ENCODE measurements around the gene GLRA3. TPM values are rescaled to one million over a fixed set of nuclear protein-coding genes. Genes with fewer than 3 reads are reported as not detected.

The GLRA3 gene
- total and polyA plus RNA-seq, 10 of the 15 experiments (the other 5 are each of a cell fraction or from before 2014, with no cell fraction given), result not detected

DNA sequence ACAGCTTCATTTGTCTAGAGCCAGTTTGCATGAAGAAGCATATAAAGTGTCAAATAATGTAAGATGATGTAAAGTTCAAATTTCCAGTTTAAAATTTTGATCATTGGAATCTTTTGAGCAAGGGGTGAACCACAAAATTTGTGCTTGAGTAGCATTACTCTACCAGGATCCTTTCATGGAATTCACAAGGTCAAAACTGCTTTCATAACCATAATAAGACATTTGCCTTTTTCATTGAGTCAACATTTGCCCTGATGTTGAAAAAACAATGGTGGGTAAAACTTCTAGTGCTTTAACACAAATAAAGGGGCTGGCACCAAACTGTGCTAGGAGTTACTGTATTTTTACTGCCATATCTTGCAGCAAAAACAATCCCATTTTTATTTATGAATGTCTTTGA, 142.2 kb downstream of the GLRA3 start:
- no peaks in the 10 kb centered on the region for H3K9me3 ChIP-seq (replicated peaks; ENCODE audit: control insufficient read depth, insufficient read depth, low read length)
- BruUV-seq (replicated peaks), result no TSS peak
- FAIRE-seq (no peak), ATAC-seq (no peak), DNase-seq (ENCODE audit: low read depth, low spot score) (no peak)
- in situ Hi-C loops (cut with MboI), result no loop called here
- H3K4me1 ChIP-seq (ENCODE audit: control insufficient read depth, insufficient read depth, low read length), result no peaks in the 10 kb centered on the region
- RAD21 ChIA-PET (ENCODE audit: unreplicated experiment), result no interaction called here
- H3K27ac ChIP-seq (ENCODE audit: control insufficient read depth, insufficient read depth), result no peak overlapping the region
- H3K4me2 ChIP-seq (ENCODE audit: control insufficient read depth, insufficient read depth), result no peak overlapping the region
- no peaks in the 10 kb centered on the region for H4K20me1 ChIP-seq (ENCODE audit: control insufficient read depth, insufficient read depth)
- H3K27me3 ChIP-seq (replicated peaks in 1 of 2; ENCODE audit: control insufficient read depth in 2 of 2, insufficient read depth in 2 of 2, low read length in 1 of 2), result no peaks in the 10 kb centered on the region
- intact Hi-C loops (cut with micrococcal nuclease; ENCODE audit: unreplicated experiment), result no loop called here
- CTCF ChIA-PET, result interaction anchor here (1.0 kb wide), 1 partner anchor 21 kb away, joined by 3 read pairs; no protein-coding TSS in a partner anchor
- SMC1A ChIA-PET (ENCODE audit: uncharacterized antibody, unreplicated experiment), result interaction anchor here (1.2 to 1.3 kb wide), 2 partner anchors 12 to 18 kb away, joined by 3 to 7 read pairs; no protein-coding TSS in a partner anchor
- TF ChIP-seq CREB1 (IDR thresholded peaks at IDR 0.05; ENCODE audit: low read depth) (no peak), FOS (IDR thresholded peaks at IDR 0.05; ENCODE audit: borderline replicate concordance, extremely low read depth, insufficient read length) (no peak), CHD4 (IDR thresholded peaks at IDR 0.05) (no peak), ZSCAN29 (IDR thresholded peaks at IDR 0.05) (no peak), ASH2L (IDR thresholded peaks at IDR 0.05; ENCODE audit: borderline replicate concordance, low read depth) (no peak), SP1 (IDR thresholded peaks at IDR 0.05; ENCODE audit: low read depth, low read length) (no peak)
- TF ChIP-seq, protein P1, sequence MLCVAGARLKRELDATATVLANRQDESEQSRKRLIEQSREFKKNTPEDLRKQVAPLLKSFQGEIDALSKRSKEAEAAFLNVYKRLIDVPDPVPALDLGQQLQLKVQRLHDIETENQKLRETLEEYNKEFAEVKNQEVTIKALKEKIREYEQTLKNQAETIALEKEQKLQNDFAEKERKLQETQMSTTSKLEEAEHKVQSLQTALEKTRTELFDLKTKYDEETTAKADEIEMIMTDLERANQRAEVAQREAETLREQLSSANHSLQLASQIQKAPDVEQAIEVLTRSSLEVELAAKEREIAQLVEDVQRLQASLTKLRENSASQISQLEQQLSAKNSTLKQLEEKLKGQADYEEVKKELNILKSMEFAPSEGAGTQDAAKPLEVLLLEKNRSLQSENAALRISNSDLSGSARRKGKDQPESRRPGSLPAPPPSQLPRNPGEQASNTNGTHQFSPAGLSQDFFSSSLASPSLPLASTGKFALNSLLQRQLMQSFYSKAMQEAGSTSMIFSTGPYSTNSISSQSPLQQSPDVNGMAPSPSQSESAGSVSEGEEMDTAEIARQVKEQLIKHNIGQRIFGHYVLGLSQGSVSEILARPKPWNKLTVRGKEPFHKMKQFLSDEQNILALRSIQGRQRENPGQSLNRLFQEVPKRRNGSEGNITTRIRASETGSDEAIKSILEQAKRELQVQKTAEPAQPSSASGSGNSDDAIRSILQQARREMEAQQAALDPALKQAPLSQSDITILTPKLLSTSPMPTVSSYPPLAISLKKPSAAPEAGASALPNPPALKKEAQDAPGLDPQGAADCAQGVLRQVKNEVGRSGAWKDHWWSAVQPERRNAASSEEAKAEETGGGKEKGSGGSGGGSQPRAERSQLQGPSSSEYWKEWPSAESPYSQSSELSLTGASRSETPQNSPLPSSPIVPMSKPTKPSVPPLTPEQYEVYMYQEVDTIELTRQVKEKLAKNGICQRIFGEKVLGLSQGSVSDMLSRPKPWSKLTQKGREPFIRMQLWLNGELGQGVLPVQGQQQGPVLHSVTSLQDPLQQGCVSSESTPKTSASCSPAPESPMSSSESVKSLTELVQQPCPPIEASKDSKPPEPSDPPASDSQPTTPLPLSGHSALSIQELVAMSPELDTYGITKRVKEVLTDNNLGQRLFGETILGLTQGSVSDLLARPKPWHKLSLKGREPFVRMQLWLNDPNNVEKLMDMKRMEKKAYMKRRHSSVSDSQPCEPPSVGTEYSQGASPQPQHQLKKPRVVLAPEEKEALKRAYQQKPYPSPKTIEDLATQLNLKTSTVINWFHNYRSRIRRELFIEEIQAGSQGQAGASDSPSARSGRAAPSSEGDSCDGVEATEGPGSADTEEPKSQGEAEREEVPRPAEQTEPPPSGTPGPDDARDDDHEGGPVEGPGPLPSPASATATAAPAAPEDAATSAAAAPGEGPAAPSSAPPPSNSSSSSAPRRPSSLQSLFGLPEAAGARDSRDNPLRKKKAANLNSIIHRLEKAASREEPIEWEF (IDR thresholded peaks at IDR 0.05; ENCODE audit: insufficient replicate concordance, low read depth, low read length), result no peak
- no peak overlapping the region for H3K4me3 ChIP-seq
- H3K9ac ChIP-seq (ENCODE audit: control insufficient read depth, insufficient read depth, low read length), result no peak overlapping the region
- H2AFZ ChIP-seq (ENCODE audit: control insufficient read depth, low read depth, low read length), result no peak overlapping the region
- H3K79me2 ChIP-seq (ENCODE audit: control insufficient read depth, insufficient read depth, low read length), result no peaks in the 10 kb centered on the region
- no peaks in the 10 kb centered on the region for H3K36me3 ChIP-seq (ENCODE audit: control insufficient read depth in 2 of 2, insufficient read depth in 2 of 2, low read length in 1 of 2)
- POLR2A ChIA-PET, result no interaction called here
